Hypothalamus (tissue), 51 donors: ENCODE data around the gene KDM5B.
A peak's percentile ranks its signal among the peaks of the same experiment; 100 is the strongest.
"Not testable (repeated sequence)": the region's sequence is repeated elsewhere in the genome, so short reads cannot be mapped to it uniquely, and the experiment has no call there.

Experiments used
- DNase-seq, 51 donors: peaks; one replicate each; lab custom pipeline; 2025; lab: John Stamatoyannopoulos, UW

The KDM5B gene

GRCh38 chr1:202807926-202808757 is at the start of gene KDM5B:
Gene KDM5B, minus strand, starts transcription at chr1:202808421. Its CDS starts 116 bp downstream, at chr1:202808305.
- DNase-seq = peak in 46 of 51 donors; percentile 16 to 72 (median 54)

GRCh38 chr1:202857136-202857610 is 49.0 kb upstream of the KDM5B start:
- no peak for DNase-seq

- no peak for DNase-seq
These were observed 47.8 kb upstream of the KDM5B start for GRCh38 chr1:202856014-202856413.

GRCh38 chr1:202854787-202855186 is 46.6 kb upstream of the KDM5B start:
- no peak for DNase-seq

GRCh38 chr1:202852163-202852904 is 44.1 kb upstream of the KDM5B start:
- DNase-seq = no peak

- peak in 6 of 51 donors; percentile 3 to 12 (median 7) for DNase-seq
These were observed 42.6 kb upstream of the KDM5B start for GRCh38 chr1:202850593-202851362.

GRCh38 chr1:202848191-202848542 is 39.9 kb upstream of the KDM5B start:
- DNase-seq = peak in 2 of 51 donors; percentile 31 to 34

- DNase-seq = no peak
These were observed 36.7 kb upstream of the KDM5B start for GRCh38 chr1:202844935-202845334.

- DNase-seq = no peak
These were observed 36.0 kb upstream of the KDM5B start for GRCh38 chr1:202844259-202844658.

- peak in 19 of 51 donors; percentile 8 to 69 (median 28) for DNase-seq
These were observed 34.9 kb upstream of the KDM5B start for GRCh38 chr1:202843081-202843480.

- no peak for DNase-seq
These were observed 29.6 kb upstream of the KDM5B start for GRCh38 chr1:202837746-202838262.

- DNase-seq = no peak
These were observed 28.6 kb upstream of the KDM5B start for GRCh38 chr1:202836623-202837403.

GRCh38 chr1:202835548-202836072 is 27.4 kb upstream of the KDM5B start:
- no peak for DNase-seq

GRCh38 chr1:202834771-202835547 is 26.7 kb upstream of the KDM5B start:
- peak in 2 of 51 donors; percentile 15 to 34 for DNase-seq

GRCh38 chr1:202831906-202832305 is 23.7 kb upstream of the KDM5B start:
- DNase-seq = no peak

GRCh38 chr1:202829223-202829622 is 21.0 kb upstream of the KDM5B start:
- not testable (repeated sequence) for DNase-seq

- DNase-seq = no peak
These were observed 17.5 kb upstream of the KDM5B start for GRCh38 chr1:202825748-202826147.

- DNase-seq = no peak
These were observed 13.2 kb upstream of the KDM5B start for GRCh38 chr1:202821467-202821866.

- DNase-seq = no peak
These were observed 10.6 kb upstream of the KDM5B start for GRCh38 chr1:202818819-202819218.
